ENCODE data around the gene MMUT. TPM values are rescaled to one million over a fixed set of nuclear protein-coding genes. Genes with fewer than 3 reads are reported as not detected.
A peak's percentile ranks its signal among the peaks of the same experiment; 100 is the strongest.

The MMUT gene
- total RNA-seq, 1 donor from 2014 or later = 10.9 TPM

- H3K9me3 ChIP-seq (ENCODE audit: insufficient read depth, low read depth, low read length) = no peaks in the 10 kb centered on the region
- H3K4me1 ChIP-seq (ENCODE audit: insufficient read depth, low read length) = peaks cover 4% of the 10 kb centered on the region
- H3K27me3 Mint-ChIP-seq (ENCODE audit: low read depth, unreplicated experiment) = no peaks in the 10 kb centered on the region
- no peaks in the 10 kb centered on the region for H3K27me3 ChIP-seq (ENCODE audit: insufficient read depth, low read length)
- H4K20me1 ChIP-seq (ENCODE audit: insufficient read depth, low read length) = no peaks in the 10 kb centered on the region
- FAIRE-seq (no peak), DNase-seq (ENCODE audit: low read depth) (no peak)
- H3K27ac Mint-ChIP-seq (ENCODE audit: unreplicated experiment) = no peak overlapping the region
- H3K36me3 ChIP-seq (ENCODE audit: insufficient read depth, low read length) = no peaks in the 10 kb centered on the region
- H3K4me2 ChIP-seq (ENCODE audit: low read length) = no peak overlapping the region
- no peak overlapping the region for H3K4me3 Mint-ChIP-seq (ENCODE audit: unreplicated experiment)
- H3K9me3 Mint-ChIP-seq (ENCODE audit: unreplicated experiment) = no peaks in the 10 kb centered on the region
- no peak overlapping the region for H3K27ac ChIP-seq (ENCODE audit: low read depth, low read length)
- no peak overlapping the region for H2AFZ ChIP-seq (ENCODE audit: low read depth, low read length)
- TF ChIP-seq EZH2 (IDR thresholded peaks at IDR 0.05; ENCODE audit: insufficient read depth, low read length) (no peak), CTCF (IDR thresholded peaks at IDR 0.05; ENCODE audit: insufficient read depth, low read depth, low read length) (no peak)
- no peaks in the 10 kb centered on the region for H3K36me3 Mint-ChIP-seq (ENCODE audit: low read depth, unreplicated experiment)
- no peak overlapping the region for H3K4me3 ChIP-seq (ENCODE audit: insufficient read depth, low read depth, low read length)
- H3K4me1 Mint-ChIP-seq (ENCODE audit: low read depth, unreplicated experiment) = no peaks in the 10 kb centered on the region
- peaks cover 50% of the 10 kb centered on the region for H3K79me2 ChIP-seq (ENCODE audit: insufficient read depth, low read length)
- no peak overlapping the region for H3K9ac ChIP-seq (ENCODE audit: low read length)
Observed at GRCh38 chr6:49468042-49468441, 5.0 kb upstream of the MMUT start.

- H3K36me3 ChIP-seq (ENCODE audit: insufficient read depth, low read length) = no peaks in the 10 kb centered on the region
- H3K27ac Mint-ChIP-seq (ENCODE audit: unreplicated experiment) = no peak overlapping the region
- no peaks in the 10 kb centered on the region for H3K36me3 Mint-ChIP-seq (ENCODE audit: low read depth, unreplicated experiment)
- no peak overlapping the region for H2AFZ ChIP-seq (ENCODE audit: low read depth, low read length)
- H3K9me3 Mint-ChIP-seq (ENCODE audit: unreplicated experiment) = no peaks in the 10 kb centered on the region
- H3K4me1 Mint-ChIP-seq (ENCODE audit: low read depth, unreplicated experiment) = peaks cover 2% of the 10 kb centered on the region
- H3K27me3 ChIP-seq (ENCODE audit: insufficient read depth, low read length) = no peaks in the 10 kb centered on the region
- H3K79me2 ChIP-seq (ENCODE audit: insufficient read depth, low read length) = peaks cover 82% of the 10 kb centered on the region
- no peak overlapping the region for H3K27ac ChIP-seq (ENCODE audit: low read depth, low read length)
- H3K4me3 Mint-ChIP-seq (ENCODE audit: unreplicated experiment) = no peak overlapping the region
- no peaks in the 10 kb centered on the region for H3K27me3 Mint-ChIP-seq (ENCODE audit: low read depth, unreplicated experiment)
- no peaks in the 10 kb centered on the region for H4K20me1 ChIP-seq (ENCODE audit: insufficient read depth, low read length)
- H3K4me3 ChIP-seq (ENCODE audit: insufficient read depth, low read depth, low read length) = no peak overlapping the region
- H3K4me2 ChIP-seq (ENCODE audit: low read length) = peak overlapping the region; percentile 93
- FAIRE-seq = no peak
- DNase-seq (ENCODE audit: low read depth) = no peak
- no peak overlapping the region for H3K9ac ChIP-seq (ENCODE audit: low read length)
- H3K9me3 ChIP-seq (ENCODE audit: insufficient read depth, low read depth, low read length) = no peaks in the 10 kb centered on the region
- TF ChIP-seq EZH2 (IDR thresholded peaks at IDR 0.05; ENCODE audit: insufficient read depth, low read length) = no peak
- no peak for TF ChIP-seq CTCF (IDR thresholded peaks at IDR 0.05; ENCODE audit: insufficient read depth, low read depth, low read length)
- H3K4me1 ChIP-seq (ENCODE audit: insufficient read depth, low read length) = peaks cover 4% of the 10 kb centered on the region
Observed at GRCh38 chr6:49464691-49465090, 1.6 kb upstream of the MMUT start.

GRCh38 chr6:49463612-49463967 is 537 bp upstream of the MMUT start:
- peaks cover 4% of the 10 kb centered on the region for H3K4me1 ChIP-seq (ENCODE audit: insufficient read depth, low read length)
- FAIRE-seq (no peak), DNase-seq (ENCODE audit: low read depth) (no peak)
- H3K79me2 ChIP-seq (ENCODE audit: insufficient read depth, low read length) = peaks cover 80% of the 10 kb centered on the region
- no peaks in the 10 kb centered on the region for H3K27me3 Mint-ChIP-seq (ENCODE audit: low read depth, unreplicated experiment)
- peak overlapping the region; percentile 92 for H2AFZ ChIP-seq (ENCODE audit: low read depth, low read length)
- H3K36me3 Mint-ChIP-seq (ENCODE audit: low read depth, unreplicated experiment) = no peaks in the 10 kb centered on the region
- no peak for TF ChIP-seq CTCF (IDR thresholded peaks at IDR 0.05; ENCODE audit: insufficient read depth, low read depth, low read length)
- TF ChIP-seq EZH2 (IDR thresholded peaks at IDR 0.05; ENCODE audit: insufficient read depth, low read length) = no peak
- peaks cover 2% of the 10 kb centered on the region for H3K4me1 Mint-ChIP-seq (ENCODE audit: low read depth, unreplicated experiment)
- no peaks in the 10 kb centered on the region for H4K20me1 ChIP-seq (ENCODE audit: insufficient read depth, low read length)
- H3K9ac ChIP-seq (ENCODE audit: low read length) = peak overlapping the region; percentile 95
- peak overlapping the region; percentile 97 for H3K4me3 Mint-ChIP-seq (ENCODE audit: unreplicated experiment)
- peak overlapping the region; percentile 75 for H3K27ac Mint-ChIP-seq (ENCODE audit: unreplicated experiment)
- H3K4me3 ChIP-seq (ENCODE audit: insufficient read depth, low read depth, low read length) = peak overlapping the region; percentile 98
- H3K36me3 ChIP-seq (ENCODE audit: insufficient read depth, low read length) = peaks cover 4% of the 10 kb centered on the region
- no peaks in the 10 kb centered on the region for H3K9me3 Mint-ChIP-seq (ENCODE audit: unreplicated experiment)
- peak overlapping the region; percentile 73 for H3K27ac ChIP-seq (ENCODE audit: low read depth, low read length)
- peak overlapping the region; percentile 93 for H3K4me2 ChIP-seq (ENCODE audit: low read length)
- no peaks in the 10 kb centered on the region for H3K9me3 ChIP-seq (ENCODE audit: insufficient read depth, low read depth, low read length)
- no peaks in the 10 kb centered on the region for H3K27me3 ChIP-seq (ENCODE audit: insufficient read depth, low read length)
